Activated CD8-positive, alpha-beta memory T cell treated with anti-CD3 and anti-CD28 coated beads for 24 hours (primary cell): ENCODE data around the gene KDM6B.
A peak's percentile ranks its signal among the peaks of the same experiment; 100 is the strongest.

Source experiments
- DNase-seq: peaks from one replicate; pipeline ENCODE4 v3.0.0-alpha.2; 2020

Gene KDM6B

DNA sequence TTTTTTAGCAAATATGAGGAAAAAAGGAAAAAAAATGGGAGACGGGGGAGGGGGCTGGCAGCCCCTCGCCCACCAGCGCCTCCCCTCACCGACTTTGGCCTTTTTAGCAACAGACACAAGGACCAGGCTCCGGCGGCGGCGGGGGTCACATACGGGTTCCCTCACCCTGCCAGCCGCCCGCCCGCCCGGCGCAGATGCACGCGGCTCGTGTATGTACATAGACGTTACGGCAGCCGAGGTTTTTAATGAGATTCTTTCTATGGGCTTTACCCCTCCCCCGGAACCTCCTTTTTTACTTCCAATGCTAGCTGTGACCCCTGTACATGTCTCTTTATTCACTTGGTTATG is 19.6 kb downstream of the KDM6B start:
- no peak for DNase-seq

DNA sequence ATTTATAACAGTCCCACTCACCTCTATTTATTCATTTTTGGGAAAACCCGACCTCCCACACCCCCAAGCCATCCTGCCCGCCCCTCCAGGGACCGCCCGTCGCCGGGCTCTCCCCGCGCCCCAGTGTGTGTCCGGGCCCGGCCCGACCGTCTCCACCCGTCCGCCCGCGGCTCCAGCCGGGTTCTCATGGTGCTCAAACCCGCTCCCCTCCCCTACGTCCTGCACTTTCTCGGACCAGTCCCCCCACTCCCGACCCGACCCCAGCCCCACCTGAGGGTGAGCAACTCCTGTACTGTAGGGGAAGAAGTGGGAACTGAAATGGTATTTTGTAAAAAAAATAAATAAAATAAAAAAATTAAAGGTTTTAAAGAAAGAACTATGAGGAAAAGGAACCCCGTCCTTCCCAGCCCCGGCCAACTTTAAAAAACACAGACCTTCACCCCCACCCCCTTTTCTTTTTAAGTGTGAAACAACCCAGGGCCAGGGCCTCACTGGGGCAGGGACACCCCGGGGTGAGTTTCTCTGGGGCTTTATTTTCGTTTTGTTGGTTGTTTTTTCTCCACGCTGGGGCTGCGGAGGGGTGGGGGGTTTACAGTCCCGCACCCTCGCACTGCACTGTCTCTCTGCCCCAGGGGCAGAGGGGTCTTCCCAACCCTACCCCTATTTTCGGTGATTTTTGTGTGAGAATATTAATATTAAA is 20.2 kb downstream of the KDM6B start:
- peak; percentile 55 for DNase-seq

DNA sequence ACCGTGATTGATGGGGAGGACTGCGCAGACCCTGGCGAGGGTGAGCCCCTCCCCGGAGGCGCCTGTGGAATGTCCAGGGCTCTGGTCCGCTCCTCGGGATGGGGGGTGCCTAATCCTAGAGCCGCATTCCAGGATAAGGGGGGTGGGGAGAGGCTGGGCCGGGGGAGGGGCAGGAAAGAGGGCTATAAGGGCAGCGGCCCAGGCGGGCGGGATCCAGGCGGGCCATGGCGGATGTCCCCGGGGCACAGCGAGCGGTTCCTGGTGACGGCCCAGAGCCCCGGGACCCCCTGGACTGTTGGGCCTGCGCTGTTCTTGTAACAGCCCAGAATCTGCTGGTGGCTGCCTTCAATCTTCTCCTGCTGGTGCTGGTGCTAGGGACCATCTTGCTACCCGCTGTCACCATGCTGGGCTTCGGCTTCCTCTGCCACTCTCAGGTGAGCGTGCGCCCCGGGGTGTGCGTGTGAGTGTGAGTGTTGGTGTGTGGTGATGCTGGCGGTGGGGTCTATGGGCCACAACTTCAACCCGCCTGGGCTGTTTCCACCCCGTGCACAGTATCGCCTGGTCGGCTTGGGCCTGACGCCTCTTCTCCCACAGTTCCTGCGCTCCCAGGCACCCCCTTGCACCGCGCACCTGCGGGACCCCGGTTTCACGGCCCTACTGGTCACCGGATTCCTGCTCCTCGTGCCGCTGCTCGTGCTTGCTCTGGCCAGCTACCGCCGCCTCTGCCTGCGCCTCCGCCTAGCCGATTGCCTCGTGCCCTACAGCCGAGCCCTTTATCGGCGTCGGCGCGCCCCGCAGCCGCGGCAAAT is 21.0 kb downstream of the KDM6B start, which contains the start of gene TMEM88:
Gene TMEM88, plus strand, starts transcription at position 216 of the 809 bp plus-strand sequence. Its CDS starts 9 bp downstream, at position 225.
- DNase-seq, result peak; percentile 63

DNA sequence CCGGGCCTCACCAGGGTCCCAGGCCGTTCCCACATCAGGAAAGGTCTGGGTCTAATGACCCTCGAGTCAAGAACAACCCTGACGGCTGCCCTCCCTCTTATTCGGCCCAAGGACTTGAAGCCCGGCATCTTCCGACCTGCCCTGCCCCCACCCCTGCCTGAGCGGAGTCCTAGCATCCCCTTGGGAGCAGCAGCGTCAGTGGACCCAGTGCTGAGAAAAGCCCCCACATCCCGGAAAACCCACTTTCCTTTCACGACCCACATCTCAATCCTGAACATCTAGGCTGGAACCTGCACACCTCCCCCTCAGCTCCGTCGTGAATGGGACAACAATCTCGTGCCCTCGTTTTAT is 21.6 kb downstream of the KDM6B start:
- no peak for DNase-seq

DNA sequence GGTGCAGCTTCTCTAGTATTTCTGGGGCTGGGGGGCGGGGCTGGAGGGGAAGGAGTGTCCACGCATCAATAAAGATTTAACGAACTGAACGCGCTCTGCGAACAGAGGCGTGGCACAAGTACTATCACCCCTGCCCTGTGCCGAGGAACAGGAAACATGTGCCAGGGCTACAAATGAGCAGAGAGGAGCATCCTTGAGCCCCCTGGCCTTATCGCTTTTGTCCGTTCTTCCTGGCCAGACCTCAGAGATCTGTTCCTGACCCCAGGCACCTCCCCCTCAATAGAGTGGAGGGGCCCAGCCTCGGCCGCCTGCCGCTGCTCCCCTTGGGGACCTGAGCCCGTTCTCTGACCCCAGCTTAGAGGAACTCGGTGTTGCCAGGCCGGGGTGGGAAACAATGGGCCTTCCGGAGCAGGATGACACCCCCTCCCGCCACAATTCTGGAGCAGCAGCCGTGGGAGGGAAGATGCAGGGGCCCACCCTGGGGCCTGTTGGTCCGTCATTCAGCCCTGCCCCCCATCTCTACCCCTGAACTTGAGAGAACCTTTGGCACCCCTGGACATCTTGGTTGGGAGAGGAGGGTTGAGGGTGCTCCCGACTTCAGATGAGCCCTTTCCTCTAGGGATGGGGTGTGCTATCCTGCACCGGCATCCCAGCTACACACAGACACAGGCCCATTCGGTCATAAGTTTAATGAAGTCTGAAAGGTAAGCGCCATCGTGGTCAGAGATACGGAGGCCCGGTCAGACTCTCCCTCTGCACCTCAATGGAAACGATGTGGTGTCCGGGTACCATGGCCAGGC is 22.2 kb downstream of the KDM6B start:
- peak; percentile 76 for DNase-seq

DNA sequence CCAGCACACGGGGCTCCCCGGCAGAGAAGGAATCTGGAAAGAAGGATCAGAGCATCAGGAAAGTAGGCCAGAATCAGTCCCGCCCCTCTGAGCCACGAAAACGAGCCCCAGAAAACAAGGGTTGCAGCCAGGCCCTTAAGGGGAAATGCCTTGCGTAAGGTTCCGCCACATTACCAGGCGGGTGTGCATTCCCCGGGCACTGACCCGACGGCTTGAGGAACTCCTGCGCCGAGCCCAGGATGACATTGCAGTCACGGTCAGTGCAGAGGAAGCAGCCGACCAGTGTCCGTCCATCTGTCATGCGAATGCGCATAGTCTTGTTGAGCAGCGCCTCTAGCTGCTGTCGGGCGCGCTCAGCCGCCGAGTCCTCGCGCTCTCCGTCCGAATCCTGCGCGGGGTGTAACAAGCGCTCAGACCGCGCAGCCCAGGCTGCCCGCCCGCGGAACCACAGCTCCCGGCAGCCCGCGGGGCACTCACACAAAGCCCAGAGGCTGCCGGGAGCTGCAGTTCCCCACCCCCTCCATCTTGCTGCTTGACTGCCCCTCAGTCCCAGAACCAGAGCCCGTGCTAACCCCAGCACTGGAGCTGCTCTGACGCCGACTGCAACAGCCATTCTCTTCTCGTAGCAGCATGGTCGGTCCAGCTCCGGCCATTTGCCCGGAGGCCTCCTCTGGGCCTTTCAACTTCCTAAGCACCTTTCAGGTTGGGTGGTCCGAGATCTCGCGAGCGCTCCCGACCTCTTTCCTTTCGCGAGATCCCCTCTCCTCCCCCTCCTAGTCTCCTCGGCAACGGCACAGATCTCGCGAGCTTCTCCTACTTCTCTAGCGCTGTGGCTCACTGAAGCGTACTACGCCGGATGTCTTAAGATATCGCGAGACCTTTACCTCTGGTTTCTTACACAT is 23.0 kb downstream of the KDM6B start, which contains the start of gene NAA38:
Gene NAA38, minus strand, starts transcription at position 749 of the 902 bp plus-strand sequence. Its CDS starts 96 bp downstream, at position 653.
- peak; percentile 99 for DNase-seq

DNA sequence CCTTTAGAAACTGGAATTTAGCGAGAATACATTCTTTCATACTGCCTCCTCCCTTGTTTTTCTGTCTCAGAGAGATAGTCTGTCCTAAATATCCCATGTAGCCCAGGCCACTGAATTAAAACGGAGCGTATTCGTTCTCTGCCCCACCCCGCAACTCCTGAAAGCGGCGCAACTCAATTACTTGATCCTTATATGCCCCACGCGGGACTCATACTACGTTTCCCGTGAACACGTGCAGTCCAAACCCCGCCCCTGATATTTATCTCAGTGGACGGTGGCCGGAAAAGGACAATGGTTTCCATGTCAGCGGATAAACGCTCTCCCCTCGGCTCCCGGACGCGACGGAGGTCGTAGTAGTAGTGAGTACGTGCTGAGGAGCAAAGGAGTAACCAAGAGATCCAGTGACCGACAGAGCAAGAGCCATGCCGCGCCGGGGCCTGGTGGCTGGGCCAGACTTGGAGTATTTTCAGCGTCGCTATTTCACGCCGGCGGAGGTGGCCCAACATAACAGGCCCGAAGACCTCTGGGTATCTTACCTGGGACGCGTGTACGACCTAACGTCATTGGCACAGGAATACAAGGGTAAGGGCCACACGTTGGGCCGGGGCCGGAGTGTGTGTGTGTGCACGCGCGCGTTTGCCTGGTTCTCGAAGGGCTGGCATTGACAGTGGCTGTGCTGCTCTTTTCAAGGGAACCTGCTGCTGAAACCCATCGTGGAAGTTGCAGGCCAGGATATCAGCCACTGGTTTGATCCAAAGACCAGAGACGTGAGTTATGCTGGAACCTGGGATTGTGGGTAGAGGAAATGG is 23.9 kb downstream of the KDM6B start, which contains the start of gene CYB5D1:
Gene CYB5D1, plus strand, starts transcription at position 291 of the 809 bp plus-strand sequence. Its CDS starts 132 bp downstream, at position 423.
- peak; percentile 95 for DNase-seq

DNA sequence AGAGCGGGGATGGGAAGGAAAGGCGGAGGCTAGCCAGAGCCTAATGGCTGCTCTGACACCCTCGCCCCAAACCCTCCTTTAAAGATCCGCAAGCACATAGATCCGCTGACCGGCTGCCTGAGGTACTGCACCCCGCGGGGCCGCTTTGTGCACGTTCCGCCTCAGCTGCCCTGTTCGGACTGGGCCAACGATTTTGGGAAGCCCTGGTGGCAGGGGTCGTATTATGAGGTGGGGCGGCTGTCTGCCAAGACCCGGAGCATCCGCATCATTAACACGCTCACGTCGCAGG is 24.4 kb downstream of the KDM6B start:
- DNase-seq, result no peak

DNA sequence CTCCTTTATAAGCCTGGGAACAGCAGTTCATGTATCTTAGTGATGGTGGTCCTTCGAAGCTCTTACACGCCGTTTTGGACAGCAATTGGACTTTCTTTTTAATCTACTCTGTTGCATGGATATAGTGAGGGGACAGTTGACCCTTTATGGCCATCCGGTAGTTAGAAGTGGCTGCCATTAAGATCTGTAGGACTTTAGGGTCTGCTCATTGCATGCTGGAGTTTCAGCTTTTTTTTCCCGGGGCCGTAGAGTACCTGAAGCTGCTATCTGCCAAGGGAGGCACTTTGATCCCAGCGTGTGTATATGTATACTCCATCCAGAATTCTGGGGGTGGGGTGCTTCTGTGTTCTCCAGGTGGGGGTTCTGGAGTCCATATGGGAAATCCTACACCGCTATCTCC is 25.0 kb downstream of the KDM6B start:
- peak; percentile 50 for DNase-seq

DNA sequence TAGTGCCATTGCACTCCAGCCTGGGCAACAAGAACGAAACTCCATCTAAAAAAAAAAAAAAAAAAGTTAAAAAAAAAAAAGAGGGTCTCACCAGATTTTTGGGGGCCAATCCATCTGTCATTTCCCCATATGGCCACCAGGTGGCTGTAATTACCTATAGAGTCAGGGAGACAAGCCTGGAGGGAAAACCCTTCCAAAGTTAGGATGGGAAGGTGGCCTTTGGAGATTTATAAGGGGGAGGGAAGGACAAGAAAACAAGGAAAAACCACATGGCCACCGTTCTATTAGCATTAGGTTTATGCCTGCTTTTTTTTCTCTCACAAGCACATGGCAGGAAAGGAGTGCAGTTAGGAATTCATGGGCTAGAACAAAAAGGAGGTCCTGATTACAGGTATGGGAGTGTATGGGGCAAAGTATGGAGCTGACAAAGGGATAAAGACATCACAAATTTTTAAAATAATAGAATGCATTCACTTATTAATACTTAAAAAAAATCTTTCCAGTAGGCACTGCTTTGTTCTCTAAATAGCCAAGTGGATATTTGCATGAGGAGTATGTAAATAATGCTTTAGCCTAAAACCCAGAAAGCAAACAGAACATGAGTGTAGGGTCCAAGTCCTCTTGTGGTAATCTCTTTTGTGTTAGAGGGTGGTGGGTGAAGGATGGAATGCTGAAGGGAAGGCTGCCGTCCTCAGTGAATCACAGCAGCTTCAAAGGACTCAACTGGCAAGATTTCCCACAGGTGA is 28.8 kb downstream of the KDM6B start:
- DNase-seq, result peak; percentile 72

DNA sequence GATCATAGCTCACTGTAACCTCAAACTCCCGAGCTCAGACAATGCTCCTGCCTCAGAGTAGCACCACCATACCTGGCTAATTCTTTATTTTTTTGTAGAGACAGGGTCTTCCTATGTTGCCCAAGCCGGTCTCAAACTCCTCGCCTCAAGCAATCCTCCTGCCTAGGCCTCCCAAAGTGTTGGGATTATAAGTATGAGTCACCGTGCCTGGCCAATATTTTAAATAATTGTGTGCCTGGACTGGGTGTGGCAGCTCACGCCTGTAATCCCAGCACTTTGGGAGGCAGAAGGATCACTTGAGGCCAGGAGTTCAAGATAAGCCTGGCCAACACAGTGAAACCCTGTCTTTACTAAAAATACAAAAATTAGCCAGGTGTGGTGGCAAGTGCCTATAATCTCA is 30.4 kb downstream of the KDM6B start:
- DNase-seq, result peak; percentile 37

DNA sequence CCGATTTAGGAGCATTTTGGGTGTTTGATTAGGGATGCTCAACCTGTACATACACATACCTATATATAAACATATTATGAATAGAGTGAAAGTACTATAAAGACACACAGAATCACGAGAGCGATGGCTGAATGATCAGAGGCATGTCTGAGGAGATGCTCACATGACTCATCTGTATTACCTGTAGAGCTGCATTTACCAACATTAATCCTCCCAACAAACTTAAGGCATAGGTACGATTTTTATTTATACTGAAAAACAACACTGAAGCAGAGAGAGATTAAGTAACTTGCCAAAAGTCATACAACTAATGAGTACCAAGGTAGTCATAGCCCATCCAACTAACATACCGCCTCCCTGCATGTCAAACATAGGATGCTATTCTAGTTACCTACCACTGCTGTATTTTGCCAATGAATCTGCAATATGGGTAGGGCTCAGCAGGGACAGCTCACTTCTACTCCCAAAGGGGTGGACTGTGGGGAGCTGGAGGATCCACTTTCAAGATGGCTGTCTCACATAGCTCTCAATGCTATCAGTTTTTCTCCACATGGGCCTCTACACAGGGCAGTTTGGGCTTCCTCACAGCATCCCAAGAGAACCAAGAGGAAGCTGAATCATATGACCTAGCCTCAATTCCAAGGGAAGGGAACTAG is 31.1 kb downstream of the KDM6B start:
- DNase-seq, result peak; percentile 47

DNA sequence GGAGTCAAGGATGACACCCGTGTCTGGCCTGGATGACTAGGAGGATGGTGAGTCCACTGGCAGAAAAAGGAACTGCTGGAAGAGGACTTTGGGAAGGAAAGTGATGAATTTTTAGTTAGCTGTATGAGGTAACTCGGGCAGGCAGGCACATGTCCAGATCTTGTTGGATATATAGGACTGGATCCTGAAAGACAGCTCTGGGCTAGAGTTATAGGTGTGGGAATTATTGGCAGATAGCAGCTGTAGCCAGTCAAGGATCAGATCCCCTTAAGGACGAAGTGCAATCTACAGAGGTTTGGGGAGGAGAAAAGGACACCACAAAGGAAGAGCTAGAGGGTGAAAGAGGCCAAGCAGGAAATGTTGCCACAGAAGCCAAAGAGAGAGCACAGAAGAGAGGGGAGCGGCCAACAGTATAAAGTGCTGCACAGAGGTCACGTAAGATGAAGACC is 33.9 kb downstream of the KDM6B start:
- peak; percentile 58 for DNase-seq

DNA sequence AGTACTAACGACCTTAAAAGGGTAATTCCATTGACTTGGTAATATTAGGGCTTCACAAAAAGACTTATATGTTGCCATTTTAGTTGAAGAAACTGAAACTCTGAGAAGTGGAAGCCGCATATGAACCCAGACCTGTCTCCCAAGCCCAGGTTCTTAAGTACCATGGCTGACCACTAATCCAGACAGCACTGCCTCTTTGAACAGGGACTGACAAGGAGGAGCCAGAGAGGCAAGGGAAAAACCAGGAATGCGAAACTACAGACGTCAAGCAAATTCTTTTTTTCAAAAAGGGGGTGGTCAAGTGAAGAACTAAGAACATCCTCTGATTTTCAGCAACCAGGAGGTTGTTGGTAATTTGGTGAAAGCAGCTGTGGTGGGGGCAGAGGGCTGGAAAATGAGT is 39.0 kb downstream of the KDM6B start:
- DNase-seq, result no peak

DNA sequence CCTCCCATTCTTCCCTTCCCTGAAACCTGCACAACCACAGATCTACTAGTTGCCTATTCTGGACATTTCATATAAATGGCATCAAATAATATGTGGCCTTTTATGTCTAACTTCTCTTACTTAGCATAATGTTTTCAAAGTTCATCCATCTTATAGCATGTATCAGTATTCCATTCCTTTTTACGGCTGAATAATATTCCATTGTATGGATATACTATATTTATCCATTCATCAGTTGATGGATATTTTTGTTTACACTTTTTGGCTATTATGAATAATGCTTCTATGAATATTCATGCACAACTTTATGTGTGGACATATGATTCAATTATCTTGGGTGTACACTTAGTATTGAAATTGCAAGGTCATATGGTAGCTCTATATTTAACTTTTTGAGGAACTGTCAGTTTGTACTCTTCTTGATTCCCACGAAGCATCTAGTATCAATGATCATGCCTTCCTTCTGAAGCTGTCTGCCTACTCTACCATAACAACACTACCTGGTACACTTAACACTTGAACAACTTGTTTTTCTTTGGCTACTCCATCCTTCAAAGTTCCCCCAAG is 41.9 kb downstream of the KDM6B start:
- no peak for DNase-seq

DNA sequence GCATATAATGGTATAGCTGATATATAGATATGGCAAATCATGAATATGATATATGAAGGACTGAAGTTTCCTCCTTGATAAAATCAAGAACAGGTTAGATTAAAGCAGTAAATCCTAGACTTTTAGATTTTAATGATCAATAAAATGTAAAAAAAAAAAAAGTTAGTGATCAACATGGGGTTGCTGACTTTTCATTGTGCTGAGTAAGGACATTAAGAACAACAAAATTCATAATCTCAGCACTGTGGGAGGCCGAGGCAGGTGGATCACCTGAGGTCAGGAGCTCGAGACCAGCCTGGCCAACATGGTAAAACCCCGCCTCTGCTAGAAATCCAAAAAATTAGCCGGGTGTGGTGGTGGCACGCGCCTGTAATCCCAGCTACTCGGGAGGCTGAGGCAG is 44.2 kb downstream of the KDM6B start:
- DNase-seq, result no peak

DNA sequence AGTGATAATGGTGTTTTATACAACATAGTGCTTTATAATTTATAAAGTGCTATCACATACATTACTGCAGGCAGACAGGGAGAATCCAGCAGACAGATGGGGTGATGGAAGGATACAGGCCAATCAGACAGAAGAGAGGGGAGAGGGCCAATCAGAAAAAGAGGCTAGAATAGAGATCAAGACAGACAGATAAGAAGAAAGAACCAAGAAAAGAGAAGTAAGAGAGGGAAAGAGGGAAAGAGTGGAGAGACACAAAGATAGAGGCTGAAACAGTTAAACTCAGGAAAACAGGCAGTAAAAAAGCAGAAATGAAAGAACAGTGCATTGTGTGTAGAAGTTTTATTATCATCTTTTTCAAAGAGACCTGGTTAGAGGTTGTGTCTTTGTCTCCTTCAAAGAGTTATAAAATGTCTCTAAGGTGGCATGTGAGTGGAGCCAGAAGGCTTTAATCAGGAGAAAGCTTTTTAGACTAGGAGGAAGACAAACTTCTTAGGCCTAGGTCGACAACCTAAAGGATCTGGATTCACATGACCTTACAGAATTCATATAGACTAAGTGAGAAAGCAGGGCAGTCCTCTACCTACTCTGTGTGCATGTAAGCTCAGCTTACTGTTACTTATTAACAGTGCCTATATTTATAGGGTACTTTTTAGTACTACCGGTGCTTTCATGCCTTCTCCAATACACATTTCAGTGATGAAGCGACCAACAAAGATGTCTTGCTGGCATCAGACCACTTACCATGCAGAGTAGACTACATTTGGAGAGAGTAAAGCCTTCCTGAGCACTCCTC is 46.3 kb downstream of the KDM6B start:
- no peak for DNase-seq

DNA sequence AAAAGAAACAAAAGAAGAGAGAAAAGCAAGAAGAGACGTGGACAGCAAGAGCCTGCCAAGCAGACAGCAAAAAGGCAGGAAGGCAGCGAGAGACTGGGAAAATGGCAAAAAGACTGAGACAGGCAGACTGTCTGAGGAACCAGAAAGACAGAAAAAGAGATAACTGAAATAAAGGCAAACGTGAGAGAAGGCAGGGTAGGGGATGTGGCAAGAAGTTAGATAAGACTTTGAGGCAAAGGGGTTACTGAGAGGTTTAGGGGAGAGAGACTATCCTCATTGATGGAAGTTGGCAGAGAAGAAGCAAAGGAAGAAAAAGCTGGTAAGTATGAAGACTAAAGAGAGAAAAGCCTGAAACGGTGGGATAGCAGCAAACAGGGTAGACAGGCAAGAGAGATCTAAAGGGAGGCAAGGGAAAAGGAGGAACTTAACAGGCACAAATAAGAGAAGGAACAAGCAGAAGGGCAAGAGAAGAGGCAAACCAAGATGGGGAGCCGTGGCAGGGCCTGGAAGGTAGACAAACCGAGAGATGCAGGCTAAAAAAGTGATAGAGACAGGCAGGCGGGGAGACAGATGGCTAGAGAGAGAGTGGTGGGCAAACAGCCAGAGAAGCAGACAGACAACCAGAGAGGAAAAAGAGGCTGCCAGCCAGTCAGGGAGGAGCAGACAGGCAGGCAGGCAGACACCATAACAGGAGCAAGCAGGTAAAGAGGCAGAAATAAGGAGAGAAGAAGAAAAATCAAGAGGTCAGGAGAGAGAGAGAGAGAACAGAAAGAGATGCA is 47.4 kb downstream of the KDM6B start:
- DNase-seq, result no peak
